Adipose tissue (tissue), 3 donors: ENCODE results near the gene NOX3. TPM values are rescaled to one million over a fixed set of nuclear protein-coding genes. Genes with fewer than 3 reads are reported as not detected.
"Not testable (repeated sequence)": the region's sequence is repeated elsewhere in the genome, so short reads cannot be mapped to it uniquely, and the experiment has no call there.

ENCODE experiments used
- H3K27ac ChIP-seq: one replicate; pipeline ENCODE4 v1.5.1; 2013; ENCODE audit warnings: low read depth, low read length
- WGBS, 3 donors: extraction: QIAGEN DNeasy Blood & Tissue Kit; methylation state at CpG; one replicate each; pipeline ENCODE4 v1.1.7; 2013; 5-methylcytosine and 5-hydroxymethylcytosine counted together
- polyA plus RNA-seq, 3 donors: library from polyadenylated mRNA; stranded (reverse); fragments of 200-250 nt; gene quantifications; one replicate each; pipeline ENCODE4 v1.2.3, GENCODE V29; 2013
- donor health status: healthy with polysubstance abuse.
- donor health status: Bipolar disorder and iron deficiency.
- donor health status: healthy.

Gene NOX3, protein sequence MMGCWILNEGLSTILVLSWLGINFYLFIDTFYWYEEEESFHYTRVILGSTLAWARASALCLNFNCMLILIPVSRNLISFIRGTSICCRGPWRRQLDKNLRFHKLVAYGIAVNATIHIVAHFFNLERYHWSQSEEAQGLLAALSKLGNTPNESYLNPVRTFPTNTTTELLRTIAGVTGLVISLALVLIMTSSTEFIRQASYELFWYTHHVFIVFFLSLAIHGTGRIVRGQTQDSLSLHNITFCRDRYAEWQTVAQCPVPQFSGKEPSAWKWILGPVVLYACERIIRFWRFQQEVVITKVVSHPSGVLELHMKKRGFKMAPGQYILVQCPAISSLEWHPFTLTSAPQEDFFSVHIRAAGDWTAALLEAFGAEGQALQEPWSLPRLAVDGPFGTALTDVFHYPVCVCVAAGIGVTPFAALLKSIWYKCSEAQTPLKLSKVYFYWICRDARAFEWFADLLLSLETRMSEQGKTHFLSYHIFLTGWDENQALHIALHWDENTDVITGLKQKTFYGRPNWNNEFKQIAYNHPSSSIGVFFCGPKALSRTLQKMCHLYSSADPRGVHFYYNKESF
- polyA plus RNA-seq: not detected

DNA sequence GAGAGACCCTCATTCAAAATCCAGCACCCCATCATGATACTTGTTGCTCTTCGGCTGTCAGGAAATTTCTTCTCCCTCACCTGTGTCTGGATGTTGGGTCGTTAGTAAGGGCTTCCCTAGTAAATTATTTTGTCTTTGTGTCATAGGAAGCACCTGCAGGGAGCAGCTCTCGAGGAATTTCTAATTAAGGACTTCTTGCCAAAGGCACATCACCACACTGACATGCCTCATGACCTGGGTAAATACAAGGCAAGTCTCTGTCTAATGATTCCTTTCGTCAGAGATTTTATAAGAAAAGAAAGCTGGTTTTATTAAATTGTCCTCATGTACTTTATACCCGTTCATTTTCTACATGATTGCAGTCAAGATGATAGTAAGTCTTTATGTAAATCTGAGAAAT, at the start of gene NOX3:
NOX3 (minus strand) TSS at position 74 of the 400 bp plus-strand sequence; CDS start at position 35, 39 bp downstream.
- WGBS, 3 donors: 56 to 67% (median 65%) methylated on average over 5 of the region's 5 CpGs
- H3K27ac ChIP-seq: no peak within 1 kb of the TSS

- WGBS, 3 donors: 64 to 73% (median 71%) methylated on average over 5 of the region's 5 CpGs
- no peak overlapping the region for H3K27ac ChIP-seq
Measured at GRCh38 chr6:155504848-155505607, 49.4 kb upstream of the NOX3 start.

DNA sequence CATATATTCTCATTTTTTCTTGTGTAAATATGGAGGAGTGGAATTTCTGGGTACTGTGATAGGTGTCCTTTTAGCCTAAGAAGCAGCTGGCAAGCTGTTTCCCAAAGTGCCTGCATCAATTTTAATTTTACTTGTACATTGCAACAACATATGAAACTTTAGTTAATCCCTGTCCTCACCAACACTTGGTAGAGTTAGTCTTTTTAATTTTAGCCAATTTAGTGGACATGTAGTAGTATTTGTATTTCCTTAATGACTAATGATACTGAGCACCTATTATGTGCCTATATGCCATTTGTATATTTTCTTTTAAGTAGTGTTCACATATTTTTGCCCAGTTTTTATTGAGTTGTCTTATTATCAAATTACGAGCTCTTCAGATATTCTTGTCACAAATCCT, 46.8 kb upstream of the NOX3 start:
- H3K27ac ChIP-seq: no peak overlapping the region
- 89 to 97% (median 96%) methylated on average over 1 of the region's 1 CpG for WGBS, 3 donors

GRCh38 chr6:155499574-155499973, 43.9 kb upstream of the NOX3 start:
- 86 to 95% (median 94%) methylated on average over 4 of the region's 4 CpGs for WGBS, 3 donors

DNA sequence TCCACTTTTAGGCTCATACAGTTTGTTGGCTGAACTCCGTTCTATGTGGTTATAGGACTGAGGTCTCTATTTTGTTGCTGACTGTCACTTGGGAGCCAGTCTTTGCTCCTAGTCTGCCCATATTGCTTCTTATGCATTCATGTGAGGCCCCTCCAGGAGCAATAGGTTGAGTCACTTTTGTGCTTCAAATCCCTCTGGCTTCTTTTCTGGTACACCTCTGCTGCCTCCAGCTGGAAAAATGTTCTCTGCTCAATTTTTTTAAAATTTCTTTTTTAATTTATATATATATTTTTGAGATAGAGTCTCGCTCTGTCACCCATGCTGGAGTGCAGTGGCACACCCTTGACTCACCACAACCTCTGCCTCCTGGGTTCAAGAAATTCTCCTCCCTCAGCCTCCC, 42.7 kb upstream of the NOX3 start:
- 84 to 93% (median 90%) methylated on average over 2 of the region's 2 CpGs for WGBS, 3 donors
- H3K27ac ChIP-seq: no peak overlapping the region

More at GRCh38 chr6:155499574-155499973, 43.9 kb upstream of the NOX3 start:
- H3K27ac ChIP-seq: no peak overlapping the region

DNA sequence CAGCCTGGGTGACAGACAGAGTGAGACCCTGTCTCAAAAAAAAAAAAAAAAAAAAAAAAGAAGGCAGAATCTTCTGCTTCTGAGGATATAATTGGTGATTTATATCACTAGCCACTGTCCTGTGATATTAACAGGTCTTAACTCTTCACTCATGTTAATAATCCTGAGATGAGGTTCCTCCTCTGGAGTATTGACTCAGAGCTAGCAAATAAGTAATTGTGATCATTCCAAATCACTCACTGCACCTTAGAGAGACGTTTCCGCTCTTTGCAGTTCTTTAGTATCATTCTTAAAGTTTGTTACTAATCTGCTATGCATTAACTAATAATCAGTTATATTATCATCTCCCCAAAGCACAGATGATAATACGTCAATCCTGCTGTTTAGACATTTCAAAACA, 41.6 kb upstream of the NOX3 start:
- 85 to 94% (median 92%) methylated on average over 3 of the region's 3 CpGs for WGBS, 3 donors
- H3K27ac ChIP-seq: no peak overlapping the region

DNA sequence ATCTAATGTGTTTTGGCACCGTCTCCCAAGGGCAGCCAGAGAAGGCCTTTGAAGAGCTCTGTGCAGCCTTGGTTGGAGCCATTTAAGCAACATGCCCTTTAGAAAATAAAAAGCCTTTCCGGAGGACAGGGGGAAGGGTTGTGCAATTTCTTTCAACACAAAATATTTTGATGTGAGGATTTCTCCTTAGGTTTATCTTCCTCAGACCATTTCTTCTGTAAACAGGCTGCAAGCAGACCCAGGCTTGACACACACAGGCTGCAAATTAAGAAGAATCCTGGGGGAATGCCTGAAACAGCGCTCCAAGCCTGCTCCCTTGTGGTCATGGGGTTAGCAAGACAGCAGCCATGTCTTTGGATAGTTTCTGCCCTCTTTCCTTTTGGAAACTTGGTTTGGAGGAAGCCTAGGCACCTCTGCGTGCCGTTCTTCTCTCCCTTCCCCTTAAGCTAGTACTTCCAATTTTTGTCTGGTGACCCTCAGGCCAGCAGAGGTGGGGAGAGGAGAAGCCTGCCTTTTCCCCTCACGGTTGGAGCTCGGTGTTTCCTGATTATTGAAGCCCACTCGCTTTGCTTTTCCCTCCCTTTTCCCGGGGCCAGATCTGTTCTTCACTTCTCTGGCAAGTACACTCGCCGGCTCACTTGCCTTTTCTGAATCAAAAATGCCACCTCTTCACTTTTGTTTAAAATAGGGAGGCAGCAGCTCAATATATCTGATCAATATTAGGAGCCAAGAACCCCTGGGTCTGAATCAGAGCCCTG, 39.6 kb upstream of the NOX3 start:
- 71 to 77% (median 77%) methylated on average over 11 of the region's 11 CpGs for WGBS, 3 donors
- H3K27ac ChIP-seq: no peak overlapping the region

- WGBS, 3 donors: 42 to 65% (median 44%) methylated on average over 4 of the region's 4 CpGs
- H3K27ac ChIP-seq: no peak overlapping the region
Measured at GRCh38 chr6:155493694-155494143, 38.1 kb upstream of the NOX3 start.

GRCh38 chr6:155493026-155493693, 37.5 kb upstream of the NOX3 start:
- 91 to 97% (median 94%) methylated on average over 3 of the region's 3 CpGs for WGBS, 3 donors
- no peak overlapping the region for H3K27ac ChIP-seq

DNA sequence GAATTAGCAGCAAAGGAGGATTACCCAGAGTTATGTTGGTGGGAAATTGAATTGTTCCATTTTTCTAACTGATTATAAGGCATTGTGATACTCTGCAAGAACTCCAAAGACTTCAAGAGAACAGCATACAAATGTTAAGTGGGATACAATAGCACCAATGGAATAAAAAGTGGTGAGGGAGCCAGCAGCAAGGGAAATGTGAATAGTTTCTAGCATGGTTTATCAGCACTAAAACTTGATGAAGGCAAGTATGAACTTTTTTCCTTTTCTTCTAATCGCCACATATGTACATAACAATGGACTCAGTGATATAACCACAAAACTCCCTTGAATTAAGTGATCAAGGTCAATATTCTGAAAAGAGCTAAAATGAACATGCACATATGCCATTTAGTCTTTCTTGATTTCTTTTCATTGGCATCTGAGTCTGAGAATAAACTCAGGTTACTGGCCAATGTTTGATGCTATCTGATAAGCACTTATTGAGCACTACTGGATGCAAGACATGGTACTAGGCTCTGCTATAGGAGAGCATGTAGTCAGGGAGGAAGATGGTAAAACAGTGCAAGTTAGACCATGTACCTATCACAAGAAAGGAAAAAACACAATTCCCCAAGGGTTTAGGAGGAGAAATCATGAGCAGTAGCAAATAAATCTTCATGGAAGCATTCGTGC, 36.6 kb upstream of the NOX3 start:
- H3K27ac ChIP-seq: no peak overlapping the region
- 88 to 94% (median 89%) methylated on average over 2 of the region's 2 CpGs for WGBS, 3 donors

DNA sequence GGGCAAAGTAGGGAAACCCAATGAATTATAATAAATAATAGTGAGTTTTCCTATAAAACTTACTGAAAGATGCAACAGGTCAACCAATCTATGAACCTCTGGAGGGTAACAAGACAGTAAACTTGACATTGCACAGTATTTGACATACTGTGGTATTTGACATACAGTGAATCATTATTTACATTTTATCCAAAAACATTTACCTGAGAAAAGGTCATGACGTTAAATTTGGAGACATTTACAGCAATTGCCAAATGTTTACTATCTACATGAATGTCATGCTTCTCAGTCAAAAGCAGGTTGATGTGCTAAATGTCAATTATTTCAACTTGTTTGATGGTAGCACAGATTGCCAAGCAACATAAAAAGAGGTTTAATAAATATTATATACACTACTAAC, 35.8 kb upstream of the NOX3 start:
- WGBS, 3 donors: 73 to 90% (median 81%) methylated on average over 1 of the region's 1 CpG
- H3K27ac ChIP-seq: no peak overlapping the region

DNA sequence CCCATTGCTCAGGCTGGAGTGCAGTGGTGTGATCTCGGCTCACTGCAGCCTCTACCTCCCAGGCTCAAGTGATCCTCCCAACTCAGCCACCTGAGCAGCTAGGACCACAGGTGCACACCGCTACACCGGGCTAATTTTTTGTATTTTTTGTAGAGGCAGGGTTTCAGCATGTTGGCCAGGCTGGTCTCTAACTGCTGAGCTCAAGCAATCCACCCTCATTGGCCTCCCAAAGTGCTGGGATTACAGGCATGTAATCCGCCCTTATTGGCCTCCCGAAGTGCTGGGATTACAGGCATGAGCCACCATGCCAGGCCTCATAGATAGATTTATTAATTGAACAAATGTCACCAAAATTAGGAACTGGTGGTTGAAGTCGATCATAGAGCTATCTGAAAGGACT, 32.6 kb upstream of the NOX3 start:
- WGBS, 3 donors: 86 to 96% (median 94%) methylated on average over 6 of the region's 6 CpGs
- H3K27ac ChIP-seq: not testable (repeated sequence)

DNA sequence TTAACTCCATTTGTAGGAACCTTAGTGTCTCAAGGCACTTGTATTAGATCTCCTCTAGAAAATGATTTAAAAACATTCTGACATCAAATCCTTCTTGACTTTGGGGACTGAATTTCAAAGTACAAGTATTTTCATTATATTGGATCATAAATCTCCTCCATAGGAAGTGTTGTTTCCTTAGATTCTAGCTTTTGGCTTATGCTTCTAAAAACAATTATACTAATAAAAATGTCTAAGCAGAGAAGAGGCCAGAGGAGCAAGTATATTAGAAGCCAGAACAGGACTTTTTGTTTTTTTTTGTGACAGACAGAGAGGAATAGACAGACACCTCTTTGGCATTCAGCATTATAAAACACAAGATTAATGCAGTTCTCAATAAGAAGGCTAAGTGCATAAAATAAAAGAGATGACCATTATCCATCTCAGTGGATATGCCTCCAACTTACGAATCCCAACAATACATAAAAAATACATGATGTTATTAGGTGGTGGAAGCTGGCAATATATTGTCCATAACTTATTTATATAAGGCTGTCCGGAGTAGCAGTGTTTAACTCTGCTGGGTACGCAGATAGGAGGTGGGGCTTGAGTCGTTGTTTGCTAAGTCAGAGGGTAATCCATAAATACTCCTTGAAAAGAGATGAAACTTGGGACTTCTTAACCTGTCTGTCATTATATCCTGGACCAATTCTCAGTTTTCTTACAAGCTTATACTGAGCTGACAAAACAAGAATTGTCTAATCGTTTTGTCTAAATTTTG, 31.9 kb upstream of the NOX3 start:
- no peak overlapping the region for H3K27ac ChIP-seq
- 56 to 79% (median 78%) methylated on average over 5 of the region's 5 CpGs for WGBS, 3 donors

GRCh38 chr6:155486721-155487294, 31.2 kb upstream of the NOX3 start:
- 69 to 87% (median 83%) methylated on average over 5 of the region's 5 CpGs for WGBS, 3 donors
- no peak overlapping the region for H3K27ac ChIP-seq

DNA sequence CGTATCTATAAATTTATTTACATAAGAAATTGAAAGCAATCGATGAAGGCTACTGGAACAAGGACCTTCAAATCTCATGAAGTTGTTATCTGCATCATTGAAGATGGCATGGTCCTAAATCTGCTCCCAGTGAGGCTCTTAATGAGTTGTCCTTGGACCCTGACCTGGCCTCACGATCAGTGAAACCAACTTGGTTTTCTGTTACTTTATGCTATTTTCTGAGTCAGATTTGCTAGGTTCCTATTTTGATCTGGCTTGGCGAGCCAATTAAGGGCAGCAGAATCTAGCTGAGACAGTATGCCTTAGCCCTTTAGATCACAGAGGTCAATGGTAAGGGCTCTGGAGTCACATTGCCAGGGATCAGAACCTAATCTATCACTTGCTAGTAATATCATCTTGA, 30.1 kb upstream of the NOX3 start:
- 58 to 94% (median 79%) methylated on average over 4 of the region's 4 CpGs for WGBS, 3 donors
- no peak overlapping the region for H3K27ac ChIP-seq

GRCh38 chr6:155483858-155484257, 28.2 kb upstream of the NOX3 start:
- WGBS, 3 donors: 0 to 30% (median 18%) methylated on average over 1 of the region's 1 CpG
- no peak overlapping the region for H3K27ac ChIP-seq

- 73 to 89% (median 84%) methylated on average over 3 of the region's 3 CpGs for WGBS, 3 donors
- no peak overlapping the region for H3K27ac ChIP-seq
Measured at GRCh38 chr6:155481215-155481614, 25.6 kb upstream of the NOX3 start.
